ACHN (cell line): ENCODE results near the gene SFSWAP.
"Not testable (repeated sequence)": the region's sequence is repeated elsewhere in the genome, so short reads cannot be mapped to it uniquely, and the experiment has no call there.

Source experiments
- DNase-seq: peaks from one replicate; pipeline ENCODE4 v3.0.0-alpha.2; 2015
- in situ Hi-C: cut with HindIII; loops from 2 replicates; pipeline ENCODE4 v1.10.0; 2017; ENCODE audit warnings: low sequenced_read_pairs, low pct_ligation_motif_present, low pct_unique_long_range_greater_than_20kb

Gene SFSWAP

DNA sequence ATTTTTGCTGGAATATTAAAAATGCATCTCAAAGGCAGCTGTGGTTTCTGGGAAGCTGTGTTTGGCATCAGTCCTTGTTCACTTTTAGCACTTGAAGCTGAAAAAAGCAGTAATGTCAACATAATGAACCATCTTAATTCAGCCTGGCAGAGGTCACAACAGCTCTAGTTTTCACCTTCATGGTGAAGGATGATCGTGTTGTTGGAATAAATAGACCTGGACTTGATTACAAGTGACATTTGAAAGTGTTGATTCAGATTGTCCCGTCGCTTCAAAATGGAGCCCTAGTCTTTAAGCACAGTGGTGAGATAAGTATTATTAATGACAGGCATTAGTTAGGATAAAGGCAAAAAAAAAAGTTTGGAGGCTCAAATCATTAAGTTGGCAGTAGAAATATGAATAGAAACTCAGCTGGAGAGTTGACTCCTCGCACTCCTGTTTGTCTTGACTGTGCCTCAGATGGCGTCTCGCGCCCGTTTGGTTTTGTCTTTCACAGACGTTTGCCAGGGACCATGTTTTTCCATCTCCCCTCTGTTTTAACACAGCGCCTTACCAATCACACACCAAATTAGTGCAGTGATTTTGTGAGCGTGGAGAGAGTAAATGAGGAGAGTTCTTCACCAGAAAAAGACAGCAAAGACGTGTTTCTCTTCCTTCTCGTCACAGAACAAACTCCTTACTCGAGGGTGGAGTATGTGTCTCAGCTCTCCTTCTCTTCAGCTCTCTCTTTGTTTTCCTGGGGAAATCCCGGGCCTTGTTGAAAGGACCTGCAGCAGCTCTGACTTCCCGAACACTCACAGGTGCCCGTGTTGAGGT is 63.9 kb downstream of the SFSWAP start:
- in situ Hi-C loops = no loop called here
- no peak for DNase-seq

- in situ Hi-C loops = no loop called here
Observed at GRCh38 chr12:131775392-131776236, 64.7 kb downstream of the SFSWAP start.

DNA sequence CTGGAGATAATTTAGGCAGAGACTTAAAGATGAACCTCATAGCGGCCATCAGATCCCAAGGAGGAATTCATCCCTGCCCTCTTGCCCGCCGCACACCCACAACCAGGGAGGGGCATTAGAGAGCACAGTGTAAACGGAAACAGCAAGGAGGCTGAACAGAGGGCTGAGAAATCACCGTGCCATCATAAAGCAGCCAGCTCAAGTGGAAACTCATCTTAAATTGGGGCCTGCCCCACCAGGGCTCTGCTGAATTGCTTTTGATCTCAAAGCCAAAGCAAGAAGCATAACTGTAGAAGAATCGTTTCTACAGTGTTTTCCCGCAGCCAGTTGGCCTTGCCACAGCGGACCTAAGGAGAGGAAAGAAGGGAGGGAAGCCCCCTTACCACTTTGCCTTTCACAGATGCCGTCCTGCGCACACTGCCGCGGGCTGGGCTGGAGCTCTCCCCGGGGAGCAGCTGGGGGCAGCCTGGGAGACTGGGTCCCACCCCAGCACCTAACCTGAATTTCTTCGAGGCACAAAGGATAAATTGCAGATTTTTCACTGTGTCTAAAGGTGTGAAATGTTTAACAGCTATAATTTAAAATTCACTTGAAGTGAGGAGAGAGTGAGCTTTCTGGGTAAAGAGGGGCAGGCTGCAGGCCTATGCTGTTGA is 65.5 kb downstream of the SFSWAP start:
- in situ Hi-C loops = no loop called here
- DNase-seq = no peak

More at GRCh38 chr12:131775392-131776236, 64.7 kb downstream of the SFSWAP start:
- DNase-seq = no peak

DNA sequence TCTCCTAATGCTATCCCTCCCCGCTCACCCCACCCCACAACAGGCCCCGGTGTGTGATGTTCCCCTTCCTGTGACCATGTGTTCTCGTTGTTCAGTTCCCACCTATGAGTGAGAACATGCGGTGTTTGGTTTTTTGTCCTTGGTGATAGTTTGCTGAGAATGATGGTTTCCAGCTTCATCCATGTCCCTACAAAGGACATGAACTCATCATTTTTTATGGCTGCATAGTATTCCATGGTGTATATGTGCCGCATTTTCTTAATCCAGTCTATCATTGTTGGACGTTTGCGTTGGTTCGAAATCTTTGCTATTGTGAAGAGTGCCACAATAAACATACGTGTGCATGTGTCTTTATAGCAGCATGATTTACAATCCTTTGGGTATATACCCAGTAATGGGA is 66.4 kb downstream of the SFSWAP start:
- DNase-seq, in situ Hi-C loops: not testable (repeated sequence)

- DNase-seq = no peak
- in situ Hi-C loops = no loop called here
Observed at GRCh38 chr12:131779027-131779426, 68.1 kb downstream of the SFSWAP start.

- DNase-seq = no peak
- in situ Hi-C loops = no loop called here
Observed at GRCh38 chr12:131782061-131782460, 71.2 kb downstream of the SFSWAP start.

DNA sequence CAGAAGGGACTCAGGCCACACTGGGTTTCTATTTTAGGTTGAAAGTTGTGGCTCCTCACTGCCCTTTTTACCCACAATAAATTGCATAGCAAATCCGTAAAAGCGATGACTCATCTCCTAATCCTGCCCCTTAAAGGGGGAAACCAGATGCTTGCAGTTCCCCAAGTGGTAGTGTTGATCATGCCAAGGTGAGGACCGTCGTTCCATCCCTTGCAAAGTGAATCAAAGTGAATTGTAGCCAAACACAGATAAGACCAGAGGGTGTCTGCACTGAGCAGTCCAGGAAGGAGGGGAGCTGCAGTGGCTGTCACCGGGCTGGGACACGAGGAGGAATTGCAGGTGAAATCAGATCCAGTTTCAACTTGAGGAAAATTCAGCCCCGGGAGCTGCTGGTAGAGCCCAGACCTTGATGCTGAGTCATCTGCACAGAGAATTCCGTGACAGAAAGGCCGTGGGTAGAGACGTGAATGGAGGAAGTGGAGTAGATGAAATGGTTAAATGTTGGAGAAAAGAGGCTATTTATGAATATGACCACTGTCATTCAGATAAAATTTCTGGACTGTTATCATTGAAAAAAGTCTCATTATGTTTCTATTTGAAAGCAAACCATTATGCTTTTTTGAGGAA is 73.1 kb downstream of the SFSWAP start:
- in situ Hi-C loops = no loop called here
- peak; percentile 37 for DNase-seq

GRCh38 chr12:131784909-131785762 is 74.2 kb downstream of the SFSWAP start:
- in situ Hi-C loops = no loop called here
- DNase-seq = no peak

DNA sequence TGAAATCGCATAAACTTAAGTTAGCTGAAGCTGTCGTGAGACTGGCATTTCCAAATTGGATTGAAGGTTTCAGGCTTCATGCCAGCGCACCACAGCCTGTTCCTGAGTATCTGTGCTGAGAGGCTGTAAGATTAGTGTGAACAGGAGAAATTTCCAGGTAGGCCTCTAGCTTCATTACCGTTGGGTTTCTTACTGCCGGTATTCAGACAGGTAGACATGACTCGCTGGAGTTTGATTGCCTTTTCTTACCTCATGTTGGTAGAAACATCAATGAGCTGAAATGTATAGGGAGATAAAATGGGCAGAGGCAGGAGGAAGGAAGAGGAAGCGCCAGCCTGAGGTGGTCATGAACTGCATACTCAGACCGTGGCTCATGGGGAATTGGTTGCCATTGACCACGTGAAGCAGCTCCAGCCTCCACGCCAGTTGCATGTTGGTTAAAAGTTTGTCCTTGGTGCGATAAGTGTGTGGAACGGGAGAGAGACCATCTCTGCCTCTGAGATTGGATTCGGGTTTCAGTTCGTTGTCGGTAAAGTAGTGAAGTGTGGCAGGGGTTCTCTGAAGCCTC is 75.0 kb downstream of the SFSWAP start:
- in situ Hi-C loops = no loop called here
- no peak for DNase-seq

GRCh38 chr12:131786331-131786730 is 75.4 kb downstream of the SFSWAP start:
- in situ Hi-C loops = no loop called here

DNA sequence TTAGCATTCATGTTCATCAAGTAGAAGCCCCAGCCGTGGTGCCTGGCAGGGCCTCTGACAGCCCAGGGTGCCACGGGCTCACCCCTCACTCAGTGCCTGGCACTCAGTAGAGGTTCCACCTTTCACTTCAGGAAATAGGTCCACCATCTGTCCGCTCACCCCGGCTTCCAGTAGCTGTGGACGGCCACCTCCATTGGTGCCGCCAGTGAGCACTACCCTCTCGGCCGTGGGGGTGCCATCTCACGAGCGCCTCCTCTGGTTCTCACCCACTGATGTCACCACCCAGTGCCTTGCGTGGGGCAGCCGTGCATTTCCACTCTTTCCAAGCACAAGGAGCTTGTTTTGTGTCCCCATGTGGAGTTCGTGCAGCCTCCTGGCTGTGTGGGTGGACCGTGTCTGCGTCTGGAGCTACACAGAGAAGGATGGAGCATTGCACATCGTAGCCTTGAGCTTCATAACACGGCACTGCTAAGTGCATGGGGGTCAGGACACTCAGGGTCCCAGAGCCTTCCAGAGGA is 76.3 kb downstream of the SFSWAP start:
- DNase-seq = no peak
- in situ Hi-C loops = no loop called here

More at GRCh38 chr12:131786331-131786730, 75.4 kb downstream of the SFSWAP start:
- no peak for DNase-seq

DNA sequence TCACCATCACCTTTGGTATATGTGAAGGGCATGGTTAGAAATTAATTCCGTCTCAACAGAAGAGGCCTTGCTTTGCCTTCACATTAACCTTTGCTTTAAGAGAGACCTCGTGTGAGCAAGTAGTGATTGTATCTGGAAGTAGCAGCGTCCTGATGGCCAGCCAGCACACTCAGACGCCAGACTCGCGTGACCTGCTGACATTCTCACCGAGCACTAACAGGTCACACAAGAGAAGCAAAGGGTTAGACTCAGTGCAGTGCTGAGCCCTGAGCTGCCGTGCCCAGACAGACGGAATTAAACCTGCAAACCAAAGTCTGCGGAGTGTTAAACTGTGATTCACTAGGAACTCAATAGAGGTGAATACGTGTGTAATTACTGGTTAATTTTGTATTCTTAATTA is 77.2 kb downstream of the SFSWAP start:
- in situ Hi-C loops = no loop called here
- no peak for DNase-seq

DNA sequence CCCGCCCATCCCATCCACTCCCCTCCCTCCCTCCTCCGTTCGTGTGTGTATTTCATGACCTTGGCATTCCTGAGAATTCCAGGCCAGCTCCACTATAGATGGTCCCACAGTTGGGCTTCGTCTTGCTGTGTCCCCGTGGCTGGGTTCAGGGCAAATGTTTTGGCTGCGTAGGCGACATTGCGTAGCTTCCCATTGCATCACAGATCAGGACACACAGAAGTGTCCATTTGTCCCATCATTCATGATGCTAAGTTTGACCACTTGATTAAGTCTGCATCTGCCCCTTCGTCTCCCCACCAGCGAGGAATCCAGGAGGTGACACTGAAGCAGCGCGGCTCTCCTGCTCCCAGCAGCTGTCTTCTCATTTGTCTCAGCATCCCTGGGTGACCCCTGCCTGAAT is 78.7 kb downstream of the SFSWAP start:
- in situ Hi-C loops = no loop called here
- no peak for DNase-seq

GRCh38 chr12:131793243-131794022 is 82.5 kb downstream of the SFSWAP start:
- in situ Hi-C loops = no loop called here
- DNase-seq = no peak

GRCh38 chr12:131794061-131794460 is 83.2 kb downstream of the SFSWAP start:
- in situ Hi-C loops = no loop called here
- DNase-seq = no peak

DNA sequence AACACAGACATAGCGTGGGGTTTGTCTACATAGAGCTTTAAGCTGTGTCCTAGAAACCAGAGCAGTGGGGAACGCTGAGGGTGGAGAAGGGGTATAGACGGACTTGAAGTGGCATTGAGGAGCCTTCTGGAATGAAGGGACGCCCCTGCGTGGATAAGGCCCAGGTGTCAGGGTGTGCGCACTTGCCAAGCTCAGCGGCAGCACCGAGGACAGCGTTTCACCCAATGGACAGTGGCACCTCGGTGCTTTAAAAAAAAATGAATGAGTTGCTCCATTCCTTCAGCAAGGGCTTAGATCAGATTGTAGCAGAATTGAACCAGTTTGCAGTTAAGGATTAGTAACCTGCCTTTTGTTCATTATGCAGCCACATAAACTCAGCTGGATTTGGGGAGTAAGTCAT is 83.7 kb downstream of the SFSWAP start:
- in situ Hi-C loops = no loop called here
- DNase-seq = no peak

DNA sequence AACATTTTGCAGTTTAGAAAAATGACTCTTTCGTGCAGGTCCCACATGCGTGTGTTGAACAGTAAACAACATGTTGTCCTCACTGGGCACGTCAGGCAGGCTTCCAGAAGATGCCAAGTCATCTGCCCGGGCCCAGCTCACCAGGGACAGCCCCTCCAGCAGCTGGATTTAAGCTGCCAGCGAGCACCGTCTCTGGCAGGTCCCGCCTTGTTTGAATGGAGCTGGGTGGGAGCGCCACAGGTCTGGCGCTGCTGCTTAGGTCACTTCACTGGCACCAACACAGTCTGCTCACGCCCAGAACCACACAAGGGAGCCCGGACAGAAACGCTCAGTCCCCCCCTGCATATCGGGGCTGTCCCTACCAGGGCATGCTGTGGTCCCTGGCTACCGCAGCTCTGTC is 84.2 kb downstream of the SFSWAP start:
- DNase-seq = no peak
- in situ Hi-C loops = no loop called here
